ENCODE measurements around the gene LAMC2. TPM values are rescaled to one million over a fixed set of nuclear protein-coding genes. Genes with fewer than 3 reads are reported as not detected.
"Not testable (repeated sequence)": the region's sequence is repeated elsewhere in the genome, so short reads cannot be mapped to it uniquely, and the experiment has no call there.

Gene LAMC2
- 2.1 TPM in 2 replicates for total RNA-seq

GRCh38 chr1:183185941-183186490 lies at the start of gene LAMC2:
Gene LAMC2, plus strand, starts transcription at chr1:183186264. Its CDS starts 89 bp downstream, at chr1:183186353.
- intact Hi-C loops (cut with micrococcal nuclease) = no loop called here

GRCh38 chr1:183137782-183138181 lies 48.3 kb upstream of the LAMC2 start:
- intact Hi-C loops (cut with micrococcal nuclease) = no loop called here

GRCh38 chr1:183138301-183138700 lies 47.8 kb upstream of the LAMC2 start:
- intact Hi-C loops (cut with micrococcal nuclease) = no loop called here

GRCh38 chr1:183139281-183139942 lies 46.7 kb upstream of the LAMC2 start:
- intact Hi-C loops (cut with micrococcal nuclease) = no loop called here

GRCh38 chr1:183140633-183141032 lies 45.4 kb upstream of the LAMC2 start:
- intact Hi-C loops (cut with micrococcal nuclease) = no loop called here

- intact Hi-C loops (cut with micrococcal nuclease) = no loop called here
Observed at GRCh38 chr1:183142171-183142570, 43.9 kb upstream of the LAMC2 start.

GRCh38 chr1:183143576-183144315 lies 42.3 kb upstream of the LAMC2 start:
- intact Hi-C loops (cut with micrococcal nuclease) = no loop called here

GRCh38 chr1:183144752-183145151 lies 41.3 kb upstream of the LAMC2 start:
- intact Hi-C loops (cut with micrococcal nuclease) = no loop called here

- intact Hi-C loops (cut with micrococcal nuclease) = no loop called here
Observed at GRCh38 chr1:183147735-183148134, 38.3 kb upstream of the LAMC2 start.

GRCh38 chr1:183148599-183148998 lies 37.5 kb upstream of the LAMC2 start:
- intact Hi-C loops (cut with micrococcal nuclease) = no loop called here

- intact Hi-C loops (cut with micrococcal nuclease) = no loop called here
Observed at GRCh38 chr1:183149273-183149672, 36.8 kb upstream of the LAMC2 start.

- intact Hi-C loops (cut with micrococcal nuclease) = not testable (repeated sequence)
Observed at GRCh38 chr1:183150032-183150431, 36.0 kb upstream of the LAMC2 start.

GRCh38 chr1:183150445-183150844 lies 35.6 kb upstream of the LAMC2 start:
- intact Hi-C loops (cut with micrococcal nuclease) = no loop called here

- intact Hi-C loops (cut with micrococcal nuclease) = no loop called here
Observed at GRCh38 chr1:183152180-183152579, 33.9 kb upstream of the LAMC2 start.

- intact Hi-C loops (cut with micrococcal nuclease) = no loop called here
Observed at GRCh38 chr1:183155939-183156338, 30.1 kb upstream of the LAMC2 start.

GRCh38 chr1:183159960-183160359 lies 26.1 kb upstream of the LAMC2 start:
- intact Hi-C loops (cut with micrococcal nuclease) = no loop called here

- intact Hi-C loops (cut with micrococcal nuclease) = no loop called here
Observed at GRCh38 chr1:183161391-183161790, 24.7 kb upstream of the LAMC2 start.

- intact Hi-C loops (cut with micrococcal nuclease) = no loop called here
Observed at GRCh38 chr1:183163316-183163715, 22.7 kb upstream of the LAMC2 start.

GRCh38 chr1:183164340-183164739 lies 21.7 kb upstream of the LAMC2 start:
- intact Hi-C loops (cut with micrococcal nuclease) = no loop called here

- intact Hi-C loops (cut with micrococcal nuclease) = no loop called here
Observed at GRCh38 chr1:183164963-183165362, 21.1 kb upstream of the LAMC2 start.

- intact Hi-C loops (cut with micrococcal nuclease) = no loop called here
Observed at GRCh38 chr1:183165456-183165855, 20.6 kb upstream of the LAMC2 start.

GRCh38 chr1:183166454-183166853 lies 19.6 kb upstream of the LAMC2 start:
- intact Hi-C loops (cut with micrococcal nuclease) = no loop called here

GRCh38 chr1:183167676-183168075 lies 18.4 kb upstream of the LAMC2 start:
- intact Hi-C loops (cut with micrococcal nuclease) = no loop called here
